ENCODE measurements around the gene NRG3.

GRCh38 chr10:82801289-82801688 is 926.3 kb downstream of the NRG3 start:
- TF ChIP-seq POLR2A (IDR thresholded peaks at IDR 0.05) (no peak), CTCF (IDR thresholded peaks at IDR 0.05) (no peak)

All from tibial nerve (tissue), 3 donors.